A673 (cell line): ENCODE results near the gene ATG4D.

ENCODE experiments used
- CTCF ChIP-seq: fragments of 300-800, 200-600 bp; sonication (generic); conservative IDR thresholded peaks from 2 replicates; pipeline ENCODE4 v1.5.1; 2017; ENCODE audit warnings: low read depth, mild to moderate bottlenecking, antibody characterized with exemption, low read length, moderate library complexity, mixed read lengths
- EZH2 ChIP-seq: fragments of 200-600 bp; sonication (generic); IDR thresholded peaks from 2 replicates; pipeline ENCODE4 v1.6.1; 2017; ENCODE audit warnings: borderline replicate concordance, low read depth, mild to moderate bottlenecking, mixed read lengths, antibody characterized with exemption, low read length; ENCODE audit not compliant: poor library complexity, severe bottlenecking

- no peak for TF ChIP-seq CTCF
- TF ChIP-seq EZH2: no peak
Measured at GRCh38 chr19:10586396-10586795, 42.7 kb downstream of the ATG4D start.
